CD4-positive, alpha-beta T cell treated with Interleukin-4 for 4 hours (primary cell): ENCODE measurements around the gene LRP6.
"Not testable (repeated sequence)": the region's sequence is repeated elsewhere in the genome, so short reads cannot be mapped to it uniquely, and the experiment has no call there.

Experiments used
- DNase-seq: peaks from one replicate; pipeline ENCODE4 v3.0.0-alpha.2; 2020

The LRP6 gene

GRCh38 chr12:12265571-12266388, 1.1 kb downstream of the LRP6 start:
- DNase-seq: no peak

- DNase-seq: no peak
Measured at GRCh38 chr12:12265035-12265434, 1.8 kb downstream of the LRP6 start.

GRCh38 chr12:12263909-12264308, 2.9 kb downstream of the LRP6 start:
- DNase-seq: no peak

GRCh38 chr12:12256291-12256757, 10.5 kb downstream of the LRP6 start:
- DNase-seq: not testable (repeated sequence)

- no peak for DNase-seq
Measured at GRCh38 chr12:12254553-12254952, 12.3 kb downstream of the LRP6 start.

- DNase-seq: no peak
Measured at GRCh38 chr12:12249216-12250050, 17.4 kb downstream of the LRP6 start.

GRCh38 chr12:12247584-12247983, 19.3 kb downstream of the LRP6 start:
- no peak for DNase-seq

- no peak for DNase-seq
Measured at GRCh38 chr12:12244341-12244740, 22.5 kb downstream of the LRP6 start.

GRCh38 chr12:12240662-12241340, 26.0 kb downstream of the LRP6 start:
- DNase-seq: no peak

- DNase-seq: no peak
Measured at GRCh38 chr12:12239127-12239526, 27.7 kb downstream of the LRP6 start.

GRCh38 chr12:12238605-12239004, 28.2 kb downstream of the LRP6 start:
- DNase-seq: no peak

- no peak for DNase-seq
Measured at GRCh38 chr12:12236896-12237295, 29.9 kb downstream of the LRP6 start.

- DNase-seq: no peak
Measured at GRCh38 chr12:12230275-12230674, 36.6 kb downstream of the LRP6 start.

GRCh38 chr12:12229556-12230092, 37.2 kb downstream of the LRP6 start:
- no peak for DNase-seq

- DNase-seq: no peak
Measured at GRCh38 chr12:12228402-12228801, 38.4 kb downstream of the LRP6 start.

- DNase-seq: no peak
Measured at GRCh38 chr12:12226187-12226586, 40.7 kb downstream of the LRP6 start.

- no peak for DNase-seq
Measured at GRCh38 chr12:12224240-12224940, 42.5 kb downstream of the LRP6 start.

GRCh38 chr12:12221560-12221959, 45.3 kb downstream of the LRP6 start:
- DNase-seq: no peak

GRCh38 chr12:12219664-12220063, 47.2 kb downstream of the LRP6 start:
- no peak for DNase-seq

- DNase-seq: no peak
Measured at GRCh38 chr12:12217018-12217359, 49.9 kb downstream of the LRP6 start.

- DNase-seq: no peak
Measured at GRCh38 chr12:12216349-12217017, 50.4 kb downstream of the LRP6 start.

- no peak for DNase-seq
Measured at GRCh38 chr12:12214635-12215131, 52.2 kb downstream of the LRP6 start.
